ENCODE data around the gene EHBP1.

EHBP1 gene

DNA sequence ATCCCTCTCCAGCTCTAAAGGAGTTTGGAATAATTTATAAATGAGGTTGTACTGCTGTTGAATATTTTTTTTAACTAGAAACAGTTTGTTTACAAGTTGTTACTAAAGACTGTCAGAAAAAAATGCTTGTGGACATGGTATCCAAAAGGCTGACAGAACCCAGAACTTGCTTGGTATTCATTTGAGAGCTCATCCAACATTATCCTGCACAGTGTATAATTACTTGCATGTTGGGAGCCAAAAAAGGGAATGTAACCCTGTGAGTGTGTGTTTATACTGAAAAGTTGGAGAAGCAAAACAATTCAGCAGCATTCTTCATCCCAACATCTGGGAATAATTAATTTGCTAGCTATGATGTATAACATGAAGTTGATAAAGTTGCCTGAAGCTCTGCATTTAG, 42.1 kb upstream of the EHBP1 start:
- H3K27ac ChIP-seq = no peak overlapping the region
- H3K36me3 ChIP-seq (ENCODE audit: insufficient read depth) = no peaks in the 10 kb centered on the region
- H3K27me3 ChIP-seq (ENCODE audit: insufficient read depth, low read depth) = no peaks in the 10 kb centered on the region
- no peaks in the 10 kb centered on the region for H4K20me1 ChIP-seq (ENCODE audit: insufficient read depth)
- no peak overlapping the region for H3K4me3 ChIP-seq (IDR thresholded peaks at IDR 0.05; ENCODE audit: insufficient read depth, low read depth, low read length)
- H3K4me2 ChIP-seq = no peak overlapping the region
- peaks cover 28% of the 10 kb centered on the region for H3K4me1 ChIP-seq (ENCODE audit: low read depth, poor library complexity, severe bottlenecking)
- TF ChIP-seq, protein P1, sequence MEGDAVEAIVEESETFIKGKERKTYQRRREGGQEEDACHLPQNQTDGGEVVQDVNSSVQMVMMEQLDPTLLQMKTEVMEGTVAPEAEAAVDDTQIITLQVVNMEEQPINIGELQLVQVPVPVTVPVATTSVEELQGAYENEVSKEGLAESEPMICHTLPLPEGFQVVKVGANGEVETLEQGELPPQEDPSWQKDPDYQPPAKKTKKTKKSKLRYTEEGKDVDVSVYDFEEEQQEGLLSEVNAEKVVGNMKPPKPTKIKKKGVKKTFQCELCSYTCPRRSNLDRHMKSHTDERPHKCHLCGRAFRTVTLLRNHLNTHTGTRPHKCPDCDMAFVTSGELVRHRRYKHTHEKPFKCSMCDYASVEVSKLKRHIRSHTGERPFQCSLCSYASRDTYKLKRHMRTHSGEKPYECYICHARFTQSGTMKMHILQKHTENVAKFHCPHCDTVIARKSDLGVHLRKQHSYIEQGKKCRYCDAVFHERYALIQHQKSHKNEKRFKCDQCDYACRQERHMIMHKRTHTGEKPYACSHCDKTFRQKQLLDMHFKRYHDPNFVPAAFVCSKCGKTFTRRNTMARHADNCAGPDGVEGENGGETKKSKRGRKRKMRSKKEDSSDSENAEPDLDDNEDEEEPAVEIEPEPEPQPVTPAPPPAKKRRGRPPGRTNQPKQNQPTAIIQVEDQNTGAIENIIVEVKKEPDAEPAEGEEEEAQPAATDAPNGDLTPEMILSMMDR (conservative IDR thresholded peaks at IDR 0.05; ENCODE audit: low read depth, low read length) = no peak
- no peak overlapping the region for H2AFZ ChIP-seq (ENCODE audit: low read depth)
- H3K9ac ChIP-seq = no peak overlapping the region
- H3K79me2 ChIP-seq (ENCODE audit: insufficient read depth, low read depth) = no peaks in the 10 kb centered on the region

DNA sequence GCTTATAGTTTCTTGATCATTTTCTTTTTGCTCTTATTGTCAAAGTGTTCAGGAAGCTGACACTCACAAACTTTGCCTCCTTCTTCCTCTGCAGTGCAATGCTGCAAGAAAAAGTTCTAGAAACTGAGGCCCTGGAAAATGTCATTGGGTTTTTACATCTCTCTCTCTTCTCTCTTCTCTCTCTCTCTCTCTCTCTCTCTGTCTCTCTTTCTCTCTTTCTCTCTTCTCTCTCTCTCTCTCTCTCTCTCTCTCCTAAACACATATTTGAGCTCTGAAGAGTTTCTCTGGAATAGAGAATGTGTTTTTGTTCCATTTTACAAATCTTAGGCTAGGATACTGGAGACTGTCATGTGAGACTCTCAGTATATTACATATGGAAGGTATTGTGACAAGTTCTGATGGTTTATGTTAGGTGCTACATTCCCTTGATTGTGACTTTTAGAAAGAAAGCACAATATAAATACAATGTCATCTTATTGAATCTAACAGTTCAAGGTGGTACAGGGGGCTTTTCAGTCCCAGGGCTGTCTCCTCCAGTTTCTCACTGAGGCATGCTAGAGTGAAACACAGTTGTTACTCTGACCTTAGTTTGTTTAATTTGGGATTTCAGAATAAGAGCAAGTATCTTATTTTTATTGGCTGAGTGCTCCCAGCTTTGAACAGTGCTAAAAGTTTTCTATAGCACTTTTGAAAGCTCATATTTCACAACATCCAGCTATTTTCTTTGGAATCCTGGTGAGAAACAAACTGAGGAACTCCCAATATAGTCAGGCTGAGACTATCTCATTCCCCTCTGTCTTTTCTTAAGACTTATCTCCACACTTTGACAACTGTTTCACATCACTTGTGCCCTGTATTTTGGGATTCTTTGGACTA, 41.4 kb upstream of the EHBP1 start:
- H3K36me3 ChIP-seq (ENCODE audit: insufficient read depth) = no peaks in the 10 kb centered on the region
- H3K79me2 ChIP-seq (ENCODE audit: insufficient read depth, low read depth) = no peaks in the 10 kb centered on the region
- TF ChIP-seq, protein P1 (conservative IDR thresholded peaks at IDR 0.05; ENCODE audit: low read depth, low read length) = no peak
- no peak overlapping the region for H3K4me3 ChIP-seq (IDR thresholded peaks at IDR 0.05; ENCODE audit: insufficient read depth, low read depth, low read length)
- H3K27me3 ChIP-seq (ENCODE audit: insufficient read depth, low read depth) = no peaks in the 10 kb centered on the region
- no peak overlapping the region for H3K9ac ChIP-seq
- H2AFZ ChIP-seq (ENCODE audit: low read depth) = no peak overlapping the region
- H4K20me1 ChIP-seq (ENCODE audit: insufficient read depth) = no peaks in the 10 kb centered on the region
- H3K4me1 ChIP-seq (ENCODE audit: low read depth, poor library complexity, severe bottlenecking) = peaks cover 28% of the 10 kb centered on the region
- H3K27ac ChIP-seq = no peak overlapping the region
- no peak overlapping the region for H3K4me2 ChIP-seq

DNA sequence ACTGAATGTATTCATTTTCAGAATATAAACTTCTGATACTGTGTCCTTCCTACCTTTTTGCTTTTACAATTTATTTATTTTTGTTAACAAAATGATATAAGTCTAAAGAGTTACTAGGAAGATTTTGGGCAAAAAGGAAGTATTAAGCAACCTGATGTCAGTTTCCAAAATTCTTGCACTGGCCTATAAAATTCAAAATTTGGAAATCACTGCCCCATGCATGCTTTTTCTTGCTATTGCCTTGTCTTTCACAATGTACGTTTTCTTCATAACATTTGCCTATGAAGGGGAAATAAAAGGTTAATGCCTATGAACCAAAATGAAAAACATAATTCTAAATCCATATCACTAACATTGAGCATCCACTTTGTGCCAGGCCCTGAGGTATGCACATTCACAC, 40.1 kb upstream of the EHBP1 start:
- Histone ChIP-seq H3K9ac (no peak overlapping the region), H3K79me2 (ENCODE audit: insufficient read depth, low read depth) (no peaks in the 10 kb centered on the region), H3K27me3 (ENCODE audit: insufficient read depth, low read depth) (no peaks in the 10 kb centered on the region), H3K4me1 (ENCODE audit: low read depth, poor library complexity, severe bottlenecking) (peaks cover 24% of the 10 kb centered on the region), H2AFZ (ENCODE audit: low read depth) (no peak overlapping the region), H3K4me2 (no peak overlapping the region), H3K27ac (no peak overlapping the region), H4K20me1 (ENCODE audit: insufficient read depth) (no peaks in the 10 kb centered on the region), H3K4me3 (IDR thresholded peaks at IDR 0.05; ENCODE audit: insufficient read depth, low read depth, low read length) (no peak overlapping the region), H3K36me3 (ENCODE audit: insufficient read depth) (no peaks in the 10 kb centered on the region)
- TF ChIP-seq, protein P1 (conservative IDR thresholded peaks at IDR 0.05; ENCODE audit: low read depth, low read length) = no peak

DNA sequence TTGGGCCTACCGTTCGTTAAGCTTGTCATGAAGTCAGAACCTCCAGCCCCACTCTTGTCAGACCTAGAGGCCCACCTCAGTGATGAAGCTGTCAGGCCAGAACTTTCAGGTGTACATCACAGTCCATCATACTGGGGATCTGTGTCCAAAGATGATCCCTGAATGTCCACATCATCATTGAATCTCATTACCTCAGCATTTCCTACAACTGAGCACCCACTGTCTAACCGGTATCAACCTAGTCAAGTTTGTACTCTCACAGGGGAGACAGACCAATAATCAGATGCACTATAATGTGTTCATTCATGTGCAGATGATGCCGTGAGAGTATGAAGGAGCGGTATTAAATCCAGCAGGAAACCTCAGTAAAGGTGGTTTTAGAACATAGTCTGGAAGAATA, 36.3 kb upstream of the EHBP1 start:
- Histone ChIP-seq H3K4me1 (ENCODE audit: low read depth, poor library complexity, severe bottlenecking) (no peaks in the 10 kb centered on the region), H2AFZ (ENCODE audit: low read depth) (no peak overlapping the region), H3K27me3 (ENCODE audit: insufficient read depth, low read depth) (no peaks in the 10 kb centered on the region), H3K79me2 (ENCODE audit: insufficient read depth, low read depth) (no peaks in the 10 kb centered on the region), H3K9ac (no peak overlapping the region), H3K27ac (no peak overlapping the region), H3K36me3 (ENCODE audit: insufficient read depth) (no peaks in the 10 kb centered on the region), H4K20me1 (ENCODE audit: insufficient read depth) (no peaks in the 10 kb centered on the region), H3K4me3 (IDR thresholded peaks at IDR 0.05; ENCODE audit: insufficient read depth, low read depth, low read length) (no peak overlapping the region), H3K4me2 (no peak overlapping the region)
- TF ChIP-seq, protein P1 (conservative IDR thresholded peaks at IDR 0.05; ENCODE audit: low read depth, low read length) = no peak

All from KMS-11 (cell line).